HG03432 (cell line): Measurements from ENCODE around the gene FBXL17.
"Not testable (repeated sequence)": the region's sequence is repeated elsewhere in the genome, so short reads cannot be mapped to it uniquely, and the experiment has no call there.

ENCODE experiments used
- ATAC-seq: cut with Tn5 transposase; IDR thresholded peaks from one replicate; pipeline ENCODE4 v1.9.1; 2021; ENCODE audit warnings: mild to moderate bottlenecking, moderate library complexity; ENCODE audit not compliant: unreplicated experiment

Gene FBXL17

DNA sequence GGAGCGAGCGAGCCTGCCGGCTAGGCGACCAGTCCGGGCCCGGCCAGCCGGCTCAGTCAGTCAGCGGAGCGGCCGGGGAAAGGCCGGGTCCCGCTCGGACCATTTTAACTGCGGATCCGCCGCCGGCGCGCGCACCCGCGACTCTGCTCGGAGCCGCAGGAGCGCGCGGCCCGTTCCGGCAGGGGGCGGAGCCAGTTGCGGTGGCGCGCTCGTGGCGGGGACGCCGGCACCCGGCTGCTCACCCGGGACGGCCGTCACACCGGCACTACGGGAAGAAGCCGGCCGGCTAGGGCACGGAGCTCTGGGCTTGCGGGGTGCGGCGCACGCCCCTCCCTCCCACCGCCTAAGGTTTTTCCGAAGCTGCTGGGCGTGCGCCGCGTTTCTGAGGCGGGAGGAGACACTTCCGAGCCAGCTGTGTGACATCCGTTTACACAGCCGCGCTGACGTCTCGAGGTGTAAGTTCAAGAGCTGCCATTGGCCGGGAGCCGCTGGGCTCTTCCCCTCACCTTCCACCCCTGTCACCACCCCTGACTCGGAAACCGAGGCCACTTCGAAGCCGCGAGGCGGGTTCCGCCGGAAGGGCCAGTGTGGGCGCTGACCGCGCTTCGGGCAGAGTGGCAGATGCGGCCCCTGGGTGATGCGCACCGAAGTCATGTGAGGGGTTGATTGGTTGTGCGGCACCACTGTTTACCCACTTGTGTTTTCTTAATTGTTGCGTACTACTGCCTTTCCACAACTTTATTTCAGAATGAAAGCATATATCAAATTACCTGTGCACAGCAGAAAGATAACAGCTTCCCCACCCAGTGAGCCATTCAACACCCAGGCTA is at the start of gene FBXL17:
Gene FBXL17 (minus strand): TSS at position 145 of the 830 bp plus-strand sequence.
- peak; percentile 79 for ATAC-seq

DNA sequence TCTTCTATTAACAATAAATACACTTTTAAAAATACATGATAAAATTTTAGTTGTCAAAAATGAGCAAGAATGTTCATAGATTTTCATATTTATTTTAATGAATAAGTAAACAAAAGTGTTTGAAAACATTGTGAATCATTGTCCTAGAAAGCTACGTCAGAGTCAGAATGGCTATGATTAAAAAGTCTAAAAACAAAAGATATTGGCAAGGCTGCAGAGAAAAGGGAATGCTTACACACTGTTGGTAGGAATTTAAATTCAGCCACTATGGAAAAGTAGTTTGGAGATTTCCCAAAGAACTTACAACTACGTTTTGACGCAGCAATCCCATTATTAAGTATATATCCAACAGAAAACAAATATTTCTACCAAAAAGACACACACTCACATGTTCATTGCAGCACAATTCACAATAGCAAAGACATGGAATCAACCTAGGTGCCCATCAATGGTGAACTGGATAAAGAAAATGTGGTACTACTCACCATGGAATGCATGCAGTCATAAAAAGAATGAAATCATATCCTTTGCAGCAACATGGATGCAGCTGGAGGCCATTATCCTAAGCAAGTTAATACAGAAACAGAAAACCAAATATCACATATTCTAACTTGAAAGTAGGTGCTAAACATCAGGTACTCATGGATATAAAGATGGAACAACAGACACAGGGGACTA is 49.2 kb upstream of the FBXL17 start:
- ATAC-seq: no peak

DNA sequence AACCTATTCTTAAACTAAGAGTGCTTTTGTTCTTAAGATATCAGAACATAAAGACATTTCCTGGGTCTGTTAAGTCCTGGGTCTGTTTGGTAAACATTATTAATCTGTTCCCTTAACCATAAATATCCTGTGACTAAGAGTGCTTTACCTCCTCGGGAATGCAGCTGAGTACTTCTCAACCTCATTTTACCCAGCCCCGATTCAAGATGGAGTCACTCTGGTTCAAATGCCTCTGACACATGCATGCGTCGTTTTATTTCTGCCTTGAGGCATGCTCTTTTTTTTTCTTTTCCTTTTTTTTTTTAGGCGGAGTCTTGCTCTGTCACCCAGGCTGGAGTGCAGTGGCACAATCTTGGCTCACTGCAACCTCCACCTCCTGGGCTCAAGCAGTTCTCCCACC is 39.8 kb upstream of the FBXL17 start:
- no peak for ATAC-seq

DNA sequence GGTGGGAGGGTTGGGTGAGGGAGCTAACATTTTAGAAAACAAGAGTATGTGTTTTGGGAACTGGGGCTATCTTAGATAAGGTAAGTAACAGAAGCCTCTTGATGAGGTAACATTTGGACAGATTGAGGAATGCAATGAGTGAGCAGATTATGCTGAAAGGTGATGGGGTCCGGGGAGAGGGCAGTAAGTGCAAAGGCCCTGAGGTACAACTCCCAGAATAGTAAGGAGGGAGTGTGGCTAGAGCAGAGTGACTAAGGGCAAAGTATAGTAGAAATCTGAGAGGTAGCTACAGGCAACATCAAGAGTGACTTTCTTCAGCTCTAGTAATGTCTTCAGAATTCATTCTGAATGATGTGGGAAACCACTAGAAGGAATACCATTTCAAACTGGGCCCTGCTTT is 38.9 kb upstream of the FBXL17 start:
- no peak for ATAC-seq

DNA sequence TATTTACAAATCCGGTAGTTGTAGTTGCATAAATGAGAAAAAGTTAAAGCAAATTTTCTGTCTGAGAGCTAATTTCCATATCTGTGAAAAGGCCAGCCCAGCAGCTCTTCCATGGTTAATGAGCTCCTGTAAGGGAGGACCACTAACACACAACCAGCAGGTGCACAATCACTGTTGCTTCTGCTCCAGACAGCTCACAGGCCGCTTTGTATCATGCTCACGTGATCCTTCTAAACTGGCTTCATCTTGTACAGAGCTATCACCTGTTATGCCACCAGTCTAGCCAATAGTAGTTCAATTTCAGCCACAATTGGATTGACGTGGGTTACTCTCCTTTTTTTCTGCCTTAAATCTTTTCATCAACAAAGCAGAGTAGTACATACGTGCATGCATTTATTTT is 38.3 kb upstream of the FBXL17 start:
- no peak for ATAC-seq

DNA sequence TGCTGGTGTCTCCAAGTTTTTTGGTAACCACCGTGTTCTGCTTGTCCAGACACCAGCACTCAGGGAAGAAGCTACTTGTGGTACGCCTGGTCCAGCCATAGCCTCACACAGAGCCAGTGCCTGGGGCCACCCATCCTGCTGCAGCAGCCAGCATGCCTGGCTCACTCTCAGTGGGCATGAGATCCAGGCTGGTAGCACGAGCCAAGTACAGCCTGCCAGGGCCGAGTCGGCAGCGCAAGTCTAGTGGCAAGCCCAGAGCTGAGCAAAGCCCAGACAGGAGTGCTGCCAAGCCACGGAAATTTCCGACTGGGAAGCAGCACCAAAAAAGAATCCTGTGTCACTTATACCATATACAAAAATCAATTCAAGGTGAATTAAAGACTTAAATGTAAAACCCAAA is 36.3 kb upstream of the FBXL17 start:
- ATAC-seq: no peak

DNA sequence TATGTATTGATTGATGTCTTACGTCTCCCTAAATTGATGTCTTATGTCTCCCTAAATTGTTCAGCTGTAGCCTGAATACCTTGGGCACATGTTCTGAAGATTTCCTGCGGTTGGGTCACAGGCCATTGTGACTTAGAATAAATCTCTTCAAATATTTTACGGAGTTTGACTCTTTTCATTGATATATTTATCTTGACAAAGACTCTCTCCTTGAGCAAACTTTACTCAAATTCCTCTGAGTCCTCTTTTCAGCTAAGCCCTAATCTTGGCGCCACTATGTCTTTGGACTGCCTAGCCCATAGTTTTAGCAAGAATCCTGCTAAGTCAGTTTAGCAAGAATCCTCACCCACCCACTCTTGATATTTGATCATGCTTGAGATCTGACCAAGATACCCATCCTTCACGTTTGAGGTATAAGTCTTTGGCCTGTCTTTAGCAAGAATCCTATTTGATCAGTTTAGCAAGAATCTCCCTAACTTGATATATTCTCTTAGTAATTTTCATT is 35.3 kb upstream of the FBXL17 start:
- ATAC-seq: no peak

DNA sequence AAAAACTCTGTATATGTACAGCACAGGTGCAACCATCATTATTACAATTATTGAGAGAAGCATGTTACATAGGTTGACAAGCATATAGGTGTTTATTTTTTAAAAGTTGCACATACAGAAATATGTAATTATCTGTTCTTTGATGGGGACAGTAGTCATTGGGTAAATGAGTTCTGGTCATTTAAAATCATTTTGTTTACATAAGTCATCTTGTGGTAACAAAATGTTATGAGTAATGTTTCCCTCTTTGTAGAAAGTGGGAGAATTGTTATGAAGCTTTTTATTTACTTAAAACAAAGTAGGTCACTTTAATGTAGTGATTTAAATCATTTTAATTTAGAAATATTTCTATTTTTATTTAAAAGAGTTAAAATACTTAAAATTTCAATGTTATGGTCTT is 33.8 kb upstream of the FBXL17 start:
- ATAC-seq: no peak

DNA sequence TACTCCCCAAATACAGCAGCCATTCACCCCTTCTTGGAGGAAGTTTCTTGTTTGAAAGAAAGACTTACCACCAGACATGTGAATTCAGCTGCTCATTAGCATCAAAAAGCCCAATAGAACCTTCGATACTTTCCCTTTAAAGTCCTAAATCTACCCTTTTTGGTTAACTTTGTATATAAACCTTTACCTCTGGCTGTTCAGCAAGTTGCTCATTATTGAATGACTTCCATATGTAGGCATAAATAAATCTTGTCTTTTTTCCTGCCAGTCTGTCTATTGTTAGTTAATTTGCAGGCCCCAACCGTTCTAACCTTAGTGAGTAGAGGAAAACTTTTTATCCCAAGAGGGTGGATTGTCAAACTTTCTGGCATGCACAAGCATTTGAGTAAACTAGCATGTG is 27.9 kb upstream of the FBXL17 start:
- no peak for ATAC-seq

DNA sequence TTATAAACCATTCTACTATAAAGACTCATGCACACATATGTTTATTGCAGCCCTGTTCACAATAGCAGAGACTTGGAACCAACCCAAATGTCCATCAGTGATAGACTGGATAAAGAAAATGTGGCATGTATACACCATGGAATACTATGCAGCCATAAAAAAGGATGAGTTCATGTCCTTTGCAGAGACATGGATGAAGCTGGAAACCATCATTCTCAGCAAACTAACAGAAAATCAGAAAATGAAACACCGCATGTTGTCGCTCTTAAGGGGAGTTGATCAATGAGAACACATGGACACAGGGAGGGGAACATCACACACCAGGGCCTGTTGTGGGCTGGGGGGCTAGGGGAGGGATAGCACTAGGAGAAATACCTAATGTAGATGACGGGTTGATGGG is 23.3 kb upstream of the FBXL17 start:
- not testable (repeated sequence) for ATAC-seq

DNA sequence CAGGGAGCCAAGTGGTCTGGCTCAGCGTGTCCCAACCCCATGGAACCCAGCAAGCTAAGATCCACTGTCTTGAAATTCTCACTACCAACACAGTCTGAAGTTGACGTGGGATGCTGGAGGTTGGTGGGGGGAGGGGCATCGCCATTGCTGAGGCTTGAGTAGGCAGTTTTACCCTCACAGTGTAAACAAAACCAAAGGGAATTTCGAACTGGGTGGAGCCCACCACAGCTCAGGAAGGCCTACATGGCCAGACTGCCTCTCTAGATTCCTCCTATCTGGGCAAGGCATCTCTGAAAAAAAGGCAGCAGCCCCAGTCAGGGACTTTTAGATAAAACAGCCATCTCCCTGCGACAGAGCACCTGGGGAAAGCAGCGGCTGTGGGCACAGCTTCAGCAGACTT is 17.1 kb upstream of the FBXL17 start:
- ATAC-seq: no peak

DNA sequence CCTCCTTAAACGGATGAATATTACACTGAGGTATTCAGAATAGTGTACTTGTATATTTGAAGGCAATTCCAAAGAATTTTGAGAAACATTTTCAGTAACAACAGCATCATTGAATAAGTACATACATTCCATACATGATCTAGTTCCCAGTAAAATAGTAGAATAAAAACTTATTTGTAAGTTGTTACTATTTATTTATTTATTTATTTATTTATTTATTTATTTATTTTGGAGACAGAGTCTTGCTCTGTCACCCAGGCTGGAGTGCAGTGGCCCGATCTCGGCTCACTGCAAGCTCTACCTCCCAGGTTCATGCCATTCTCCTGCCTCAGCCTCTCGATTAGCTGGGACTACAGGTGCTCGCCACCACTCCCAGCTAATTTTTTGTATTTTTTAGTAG is 14.9 kb upstream of the FBXL17 start:
- ATAC-seq: not testable (repeated sequence)

DNA sequence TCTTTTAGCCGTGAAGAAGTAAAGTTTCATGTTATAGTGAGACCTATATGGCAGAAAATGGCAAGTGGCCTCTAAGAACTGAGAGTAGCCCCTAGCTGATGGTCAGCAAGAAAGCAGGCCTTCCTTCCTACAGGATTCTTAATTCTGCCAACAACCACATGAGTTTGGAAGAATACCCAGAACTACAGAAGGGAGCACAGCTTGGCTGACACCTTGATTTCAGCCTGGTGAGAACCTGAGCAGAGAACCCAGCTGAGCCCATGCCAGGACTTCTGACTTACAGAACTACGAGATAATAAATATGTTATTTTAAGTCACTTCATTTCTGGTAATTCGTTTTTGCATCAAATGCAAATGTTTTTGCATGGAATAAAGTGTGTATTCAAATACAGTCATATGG is 5.9 kb upstream of the FBXL17 start:
- no peak for ATAC-seq

DNA sequence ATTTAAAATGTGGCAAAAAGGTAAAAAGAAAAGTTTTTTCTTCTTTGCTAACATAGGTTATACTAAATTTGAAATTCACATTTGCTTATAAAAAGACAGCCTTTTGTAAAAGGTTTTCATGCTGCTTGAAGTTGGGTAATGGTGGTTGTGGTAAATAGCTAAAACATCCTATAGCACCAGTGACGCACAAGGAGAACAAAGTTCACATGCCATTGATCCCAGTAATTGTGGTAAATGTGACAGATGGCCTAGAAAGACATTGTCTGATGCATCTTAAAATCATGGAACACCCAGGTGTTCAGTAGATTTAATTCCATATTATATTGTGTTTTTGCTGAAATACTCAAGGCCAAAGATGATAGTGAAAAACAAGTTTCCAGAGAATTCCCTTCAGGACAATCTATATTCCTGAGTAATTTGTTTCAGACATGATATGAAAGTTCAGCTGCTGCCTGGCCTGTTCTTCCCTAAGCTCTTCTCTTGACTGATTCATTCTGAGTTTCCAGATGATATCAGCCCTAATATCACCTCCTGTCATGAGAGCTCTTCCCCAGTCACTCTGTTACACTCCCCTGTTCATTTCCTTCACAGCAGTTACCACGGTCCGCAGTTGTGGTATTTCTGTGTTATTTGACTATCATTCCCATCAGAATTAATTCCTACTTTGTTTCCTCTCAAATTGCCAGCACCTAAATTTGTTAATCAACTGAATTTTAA is 4.6 kb upstream of the FBXL17 start:
- ATAC-seq: no peak

DNA sequence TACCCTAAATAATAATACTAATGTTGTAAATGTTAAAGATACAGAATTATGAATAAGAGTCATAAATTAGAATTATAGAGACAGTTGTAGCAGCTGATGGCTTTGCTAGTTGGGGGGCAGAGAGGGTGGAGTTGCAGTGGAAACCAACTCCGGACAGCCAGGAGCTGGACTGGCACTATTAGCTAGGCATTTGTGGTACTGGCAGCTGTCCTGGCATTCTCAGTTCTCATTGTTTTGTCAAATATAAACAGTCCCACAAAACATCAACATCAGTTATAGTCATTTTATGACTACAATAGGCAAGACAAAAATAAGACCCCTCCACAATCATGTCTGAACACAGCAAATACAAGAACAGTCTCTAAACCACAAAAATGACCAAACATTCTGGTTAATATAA is 2.8 kb upstream of the FBXL17 start:
- ATAC-seq: no peak

DNA sequence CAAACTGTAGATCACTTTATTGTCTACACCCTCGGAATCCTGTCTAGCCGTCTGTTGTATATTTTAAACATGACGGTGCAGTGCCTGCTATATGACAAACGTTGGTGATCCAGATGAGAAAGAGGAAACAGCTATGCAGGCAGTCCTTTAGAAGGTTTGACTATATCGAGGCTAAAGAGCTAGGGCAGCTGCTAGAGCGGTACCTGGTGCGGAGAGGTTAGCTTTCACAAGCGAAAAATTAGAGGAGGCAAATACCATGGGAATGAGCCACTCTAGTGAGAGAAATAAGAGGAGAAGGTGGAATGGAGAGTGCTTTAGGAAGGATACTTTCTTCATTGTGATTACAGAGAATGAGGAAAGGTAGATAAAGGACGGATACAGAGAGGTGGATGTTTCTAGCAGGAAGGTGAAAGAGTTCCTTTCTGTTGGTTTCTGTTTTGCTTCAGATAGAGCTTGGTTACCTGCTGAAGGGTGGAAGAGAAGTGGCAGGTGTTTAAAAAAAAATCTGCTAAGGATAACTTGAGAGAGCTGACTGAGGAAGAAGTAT is 959 bp upstream of the FBXL17 start:
- no peak for ATAC-seq

DNA sequence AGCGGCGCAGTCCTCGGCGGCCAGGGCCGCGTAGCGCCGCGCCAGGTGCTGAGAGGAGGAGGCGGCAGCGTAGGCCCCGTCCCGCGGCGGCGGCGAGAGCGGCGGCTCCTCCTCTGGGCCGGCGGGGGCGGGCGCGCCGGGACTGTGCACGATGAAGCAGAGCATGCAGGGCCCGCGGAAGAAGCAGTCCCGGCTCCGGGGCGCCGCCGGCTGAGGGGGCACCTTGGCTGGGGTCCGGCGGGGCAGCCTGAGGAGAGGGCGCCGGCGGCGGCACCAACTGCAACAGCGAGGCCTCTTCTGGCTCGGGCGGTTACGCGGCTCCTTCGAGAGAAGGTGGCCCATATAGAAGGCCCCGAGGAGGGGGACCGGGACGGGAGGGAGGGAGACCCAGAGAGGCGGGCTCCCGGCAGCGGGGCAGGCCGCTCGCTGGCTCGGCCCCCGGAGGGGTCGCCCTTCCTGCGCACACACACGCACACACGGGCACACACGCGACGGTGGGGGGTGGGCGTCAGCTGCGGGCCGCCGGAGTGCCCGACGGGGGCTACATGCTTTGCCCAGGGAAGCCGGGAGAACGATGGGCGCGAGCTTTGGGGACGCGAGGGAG is 446 bp downstream of the FBXL17 start:
- ATAC-seq: peak; percentile 54

DNA sequence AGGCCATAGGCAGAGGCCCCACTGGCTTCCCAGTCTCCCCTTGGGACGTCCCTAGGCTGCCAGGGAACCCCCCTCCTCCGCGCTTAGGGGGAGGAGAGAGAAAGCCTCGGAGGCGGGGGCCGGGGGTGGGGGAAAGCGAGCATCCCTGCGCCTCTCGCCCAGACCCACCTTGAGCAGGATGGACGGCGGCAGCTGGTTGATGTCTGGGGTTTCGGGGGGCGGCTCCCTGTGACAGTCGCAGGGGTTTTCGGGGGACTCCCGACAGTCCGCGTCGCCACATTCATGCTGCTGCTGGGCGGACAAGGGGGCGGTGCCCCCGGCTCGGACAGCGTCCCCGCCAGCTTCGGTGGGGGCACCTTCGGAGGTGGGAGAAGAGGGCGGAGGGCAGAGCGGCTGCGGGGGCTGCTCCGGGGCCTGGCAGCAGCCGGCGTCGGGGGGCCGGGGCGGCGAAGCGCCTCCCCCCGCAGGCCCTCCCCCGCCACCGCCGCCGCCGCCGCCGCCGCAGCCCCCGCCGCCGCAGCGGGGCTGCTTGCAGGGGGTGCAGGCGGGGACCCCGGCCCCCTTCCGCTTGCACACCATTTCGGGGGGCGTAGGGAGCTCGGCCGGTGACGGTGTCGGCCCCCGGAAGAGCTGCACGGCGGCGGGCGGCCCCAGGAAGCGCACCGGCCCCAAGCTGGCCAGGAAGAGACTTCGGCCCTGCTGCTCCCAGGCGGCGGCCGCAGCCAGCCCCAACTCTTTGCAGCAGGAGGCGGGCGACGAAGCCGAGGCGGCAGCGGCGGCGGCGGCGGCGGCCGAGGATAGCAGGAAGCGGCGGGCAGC is 1.2 kb downstream of the FBXL17 start:
- ATAC-seq: peak; percentile 37

DNA sequence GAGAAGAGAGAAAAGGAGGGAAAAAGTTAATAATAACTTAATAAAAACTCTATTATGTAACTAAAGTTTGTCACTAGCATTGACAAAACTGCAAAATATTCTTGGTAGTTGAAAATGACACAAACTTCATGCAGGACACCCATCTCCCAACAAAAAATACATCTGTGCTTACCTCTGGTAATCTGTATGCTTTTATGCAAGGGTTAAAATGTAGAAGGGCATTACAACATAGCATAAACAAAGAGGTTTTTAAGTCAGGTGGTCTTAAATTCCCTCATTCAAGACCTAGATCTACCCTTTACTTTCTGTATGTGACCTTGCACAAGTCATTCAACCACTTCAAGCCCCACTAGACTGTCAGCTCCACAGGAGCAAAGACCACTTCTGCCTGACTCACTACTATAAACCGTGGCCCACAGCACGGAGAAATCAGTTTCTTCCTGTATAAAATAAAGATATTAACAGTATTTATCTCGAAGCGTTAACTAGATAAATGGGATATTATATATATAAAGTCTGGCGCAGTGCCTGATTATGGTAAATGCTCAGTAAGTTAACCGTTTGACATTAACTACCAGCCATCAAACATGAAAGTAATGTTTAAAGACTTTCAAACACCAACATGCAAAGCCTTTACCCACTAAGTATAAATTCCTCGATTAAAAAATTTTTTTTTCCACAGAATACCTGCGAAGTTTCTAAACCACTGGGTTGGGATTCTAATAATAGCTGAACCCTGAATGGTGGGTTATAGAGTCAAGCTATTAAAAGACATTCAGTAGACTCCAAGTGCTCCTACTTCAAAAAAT is 2.0 kb downstream of the FBXL17 start:
- ATAC-seq: no peak
